A549 (cell line): ENCODE results near the gene ADK. TPM values are rescaled to one million over a fixed set of nuclear protein-coding genes. Genes with fewer than 3 reads are reported as not detected.

Experiments
- ATAC-seq, 2 experiments: fragments of 200-7000 bp in 1 of 2; fragments of >200 bp in 1 of 2; cut with Nextera tagmentation in 1 of 2; cut with Tn5 transposase in 1 of 2; 3 replicates each; pipeline versions ENCODE4 v1.8.0 to v1.9.1; 2018 to 2020; ENCODE audit warnings: mild to moderate bottlenecking in 1 of 2, moderate library complexity in 1 of 2
- CTCF ChIA-PET: fragments of 300-600 bp; sonication (Branson Sonifier 250); formaldehyde crosslinking; extraction: SDS; loops from one replicate; lab custom pipeline; 2021; ENCODE audit warnings: antibody characterized with exemption, inconsistent platforms; lab: Yijun Ruan, JAX
- POLR2A ChIA-PET: fragments of 350-600 bp; formaldehyde crosslinking; extraction: SDS; loops from one replicate; lab custom pipeline; 2021; ENCODE audit warnings: antibody characterized with exemption, inconsistent platforms; lab: Yijun Ruan, JAX
- DNase-seq, 2 experiments: peaks; one replicate each; pipeline versions ENCODE4 v3.0.0 to v3.0.0-alpha.2; 2011 to 2016; ENCODE audit warnings: low read depth in 1 of 2, low spot score in 1 of 2
- FAIRE-seq: peaks from 2 replicates; lab custom pipeline; 2011; peaks lifted over from hg19 to GRCh38; lab: Jason Lieb, UNC
- H3K27ac ChIP-seq, 2 experiments: fragments of >200 bp; sonication (Bioruptor Twin); formaldehyde crosslinking; 3 replicates each; pipeline ENCODE4 v1.5.1; 2016 to 2017
- H3K4me1 ChIP-seq: fragments of >200 bp; sonication (Bioruptor Twin); formaldehyde crosslinking; 3 replicates; pipeline ENCODE4 v1.6.1; 2016
- H3K4me2 ChIP-seq: fragments of >200 bp; sonication (Bioruptor Twin); formaldehyde crosslinking; 3 replicates; pipeline ENCODE4 v1.6.1; 2016
- H3K4me3 ChIP-seq: fragments of >200 bp; sonication (Bioruptor Twin); formaldehyde crosslinking; 3 replicates; pipeline ENCODE4 v1.5.1; 2016
- H3K9me3 ChIP-seq: fragments of >200 bp; sonication (Bioruptor Twin); formaldehyde crosslinking; 3 replicates; pipeline ENCODE4 v1.6.1; 2016
- EHMT2 ChIP-seq: fragments of 200-600 bp; sonication (generic); IDR thresholded peaks from 2 replicates; pipeline ENCODE4 v1.6.1; 2016; ENCODE audit warnings: antibody characterized with exemption, low read depth, mild to moderate bottlenecking, moderate library complexity
- ELK1 ChIP-seq: fragments of 150-350 bp; IDR thresholded peaks from 2 replicates; pipeline ENCODE4 v1.6.1; 2014; ENCODE audit warnings: low read depth, mild to moderate bottlenecking, low read length
- FOSB ChIP-seq: fragments of 250-450 bp; sonication (Bioruptor Pico); IDR thresholded peaks from 2 replicates; pipeline ENCODE4 v1.5.0; 2020; ENCODE audit warnings: mild to moderate bottlenecking, moderate library complexity
- FOSL2 ChIP-seq, 2 experiments: fragments of 450-650 bp in 1 of 2; fragments of >200 bp in 1 of 2; sonication (Bioruptor Twin) in 1 of 2; formaldehyde crosslinking; IDR thresholded peaks; 2 replicates each; pipeline versions ENCODE4 v1.5.0 to v1.6.1; 2016 to 2020; ENCODE audit warnings: mild to moderate bottlenecking in 1 of 2, moderate library complexity in 1 of 2
- HMGXB4 ChIP-seq: fragments of 250-450 bp; sonication (Bioruptor Pico); IDR thresholded peaks from 2 replicates; pipeline ENCODE4 v1.5.0; 2021; ENCODE audit warnings: mild to moderate bottlenecking, moderate library complexity, borderline replicate concordance
- HOXA7 ChIP-seq: fragments of 250-450 bp; sonication (Bioruptor Pico); IDR thresholded peaks from 2 replicates; pipeline ENCODE4 v1.5.0; 2020; ENCODE audit warnings: mild to moderate bottlenecking, moderate library complexity
- HOXB5 ChIP-seq: fragments of 250-450 bp; sonication (Bioruptor Pico); IDR thresholded peaks from 2 replicates; pipeline ENCODE4 v1.5.0; 2020; ENCODE audit warnings: mild to moderate bottlenecking, moderate library complexity
- KDM1A ChIP-seq: fragments of 200-600 bp; sonication (generic); IDR thresholded peaks from 2 replicates; pipeline ENCODE4 v1.6.1; 2016; ENCODE audit warnings: low read depth, mild to moderate bottlenecking
- MYC ChIP-seq: IDR thresholded peaks from 2 replicates; pipeline ENCODE4 v1.6.1; 2012; ENCODE audit warnings: mild to moderate bottlenecking, inconsistent platforms, low read length, improper control_type of control experiment, borderline replicate concordance
- NPAS2 ChIP-seq: fragments of 250-450 bp; sonication (Bioruptor Pico); IDR thresholded peaks from 2 replicates; pipeline ENCODE4 v1.8.0; 2022; ENCODE audit warnings: mild to moderate bottlenecking, moderate library complexity, borderline replicate concordance
- NR3C1 ChIP-seq: fragments of >200 bp; sonication (Bioruptor Twin); formaldehyde crosslinking; IDR thresholded peaks from 3 replicates; pipeline ENCODE4 v1.6.1; 2017
- PBX3 ChIP-seq: IDR thresholded peaks from 2 replicates; pipeline ENCODE4 v1.6.1; 2012
- PHF8 ChIP-seq: fragments of 200-600 bp; sonication (generic); IDR thresholded peaks from 2 replicates; pipeline ENCODE4 v1.6.1; 2016; ENCODE audit warnings: low read depth, mild to moderate bottlenecking, antibody characterized with exemption, moderate library complexity, borderline replicate concordance
- POLR2A ChIP-seq: IDR thresholded peaks from 2 replicates; pipeline ENCODE4 v1.6.1; 2012; ENCODE audit warnings: mild to moderate bottlenecking, low read length
- RFX5 ChIP-seq: fragments of 450-650 bp; IDR thresholded peaks from 2 replicates; pipeline ENCODE4 v1.7.1; 2014; ENCODE audit warnings: antibody characterized with exemption, mild to moderate bottlenecking, moderate library complexity
- SMC3 ChIP-seq: fragments of >200 bp; sonication (Bioruptor Twin); formaldehyde crosslinking; IDR thresholded peaks from 3 replicates; pipeline ENCODE4 v1.6.1; 2018; ENCODE audit warnings: inconsistent platforms
- TFCP2L1 ChIP-seq: fragments of 250-450 bp; sonication (Bioruptor Pico); IDR thresholded peaks from 2 replicates; pipeline ENCODE4 v1.5.0; 2021; ENCODE audit warnings: mild to moderate bottlenecking
- TP53 ChIP-seq: fragments of 250-450 bp; sonication (Bioruptor Pico); IDR thresholded peaks from 2 replicates; pipeline ENCODE4 v1.5.0; 2021; ENCODE audit warnings: mild to moderate bottlenecking, moderate library complexity
- WGBS: methylation state at CpG from one replicate; pipeline ENCODE4 v1.1.6; 2017; ENCODE audit errors: missing lambda C conversion rate; 5-methylcytosine and 5-hydroxymethylcytosine counted together
- polyA plus RNA-seq, 4 experiments: library from polyadenylated mRNA; depleted of rRNA in 3 of 4; stranded (reverse); fragments of >200 nt; fragmentation: RNase III in 1 of 4; extraction: RNeasy Plus Mini Kit Qiagen cat#74134 plus additional on column Dnase treatment in 1 of 4; gene quantifications; 2 replicates in 3 of 4; 3 replicates in 1 of 4; pipeline ENCODE4 v1.2.3, GENCODE V29; 2011 to 2017

Gene ADK
- polyA plus RNA-seq, 2 of the 4 experiments (the other 2 are of a cell fraction), result 35.8 to 40.7 TPM

GRCh38 chr10:74745449-74745848 lies 594.4 kb downstream of the ADK start:
- no peaks in the 10 kb centered on the region for H3K9me3 ChIP-seq
- ATAC-seq (no peak), FAIRE-seq (no peak), DNase-seq (no peak)
- TF ChIP-seq RFX5 (no peak), ELK1 (no peak), SMC3 (no peak)
- no peak overlapping the region for H3K4me2 ChIP-seq
- no peak overlapping the region for H3K27ac ChIP-seq
- ChIA-PET CTCF (interaction anchor here (1.0 kb wide), 1 partner anchor 9 kb away, joined by 3 read pairs; no protein-coding TSS in a partner anchor), POLR2A (no interaction called here)
- H3K4me3 ChIP-seq, result no peak overlapping the region
- 36% methylated on average over 4 of the region's 4 CpGs for WGBS
- no peaks in the 10 kb centered on the region for H3K4me1 ChIP-seq

GRCh38 chr10:74746813-74747212 lies 595.8 kb downstream of the ADK start:
- Histone ChIP-seq H3K4me2 (no peak overlapping the region), H3K4me3 (no peak overlapping the region), H3K27ac (no peak overlapping the region), H3K4me1 (no peaks in the 10 kb centered on the region), H3K9me3 (no peaks in the 10 kb centered on the region)
- no peak for TF ChIP-seq PBX3
- no peak for TF ChIP-seq NPAS2 (CRISPR knock-in tag)
- no peak for TF ChIP-seq TFCP2L1 (CRISPR knock-in tag)
- TF ChIP-seq FOSB, result no peak
- no peak for TF ChIP-seq HOXA7 (CRISPR knock-in tag)
- TF ChIP-seq NR3C1, result no peak
- no peak for TF ChIP-seq HOXB5 (CRISPR knock-in tag)
- FAIRE-seq, result no peak
- POLR2A ChIA-PET, result no interaction called here
- CTCF ChIA-PET, result no interaction called here
- DNase-seq, result no peak
- 71% methylated on average over 14 of the region's 14 CpGs for WGBS
- no peak; a peak in 1 of 6 replicates for ATAC-seq

GRCh38 chr10:74748468-74749031 lies 597.5 kb downstream of the ADK start:
- POLR2A ChIA-PET, result no interaction called here
- H3K4me1 ChIP-seq, result no peaks in the 10 kb centered on the region
- no peaks in the 10 kb centered on the region for H3K9me3 ChIP-seq
- CTCF ChIA-PET, result interaction anchor here (0.8 kb wide), 1 partner anchor 10 kb away, joined by 3 read pairs; no protein-coding TSS in a partner anchor
- ATAC-seq (no peak), DNase-seq (no peak), FAIRE-seq (no peak)
- no peak overlapping the region for H3K4me2 ChIP-seq
- TF ChIP-seq TP53 (CRISPR knock-in tag) (no peak), SMC3 (no peak), MYC (no peak), EHMT2 (no peak), PHF8 (no peak), HMGXB4 (CRISPR knock-in tag) (no peak), FOSL2 (IDR thresholded peaks at IDR 0.05) (no peak), FOSL2 (CRISPR knock-in tag; IDR thresholded peaks at IDR 0.05) (no peak), KDM1A (no peak), POLR2A (no peak)
- H3K27ac ChIP-seq, result no peak overlapping the region
- H3K4me3 ChIP-seq, result no peak overlapping the region
- WGBS, result 79% methylated on average over 9 of the region's 9 CpGs
